ENCODE data around the gene GATA5. TPM values are rescaled to one million over a fixed set of nuclear protein-coding genes. Genes with fewer than 3 reads are reported as not detected.

Gene GATA5
- total RNA-seq, 1 experiment from 2014 or later: 1.4 TPM

- TF ChIP-seq ZNF396 (CRISPR knock-in tag; IDR thresholded peaks at IDR 0.05; ENCODE audit: borderline replicate concordance): no peak
- no peak for TF ChIP-seq ZNF425 (CRISPR knock-in tag; conservative IDR thresholded peaks at IDR 0.05)
- no peak for TF ChIP-seq NFE2L1 (CRISPR knock-in tag; IDR thresholded peaks at IDR 0.05)
- TF ChIP-seq CDX4 (CRISPR knock-in tag; IDR thresholded peaks at IDR 0.05; ENCODE audit: borderline replicate concordance): no peak
- TF ChIP-seq TEAD4 (CRISPR knock-in tag; IDR thresholded peaks at IDR 0.05): no peak
- no peak for TF ChIP-seq AFF4 (CRISPR knock-in tag; IDR thresholded peaks at IDR 0.05; ENCODE audit: borderline replicate concordance)
- TF ChIP-seq ZNF416 (CRISPR knock-in tag; IDR thresholded peaks at IDR 0.05): no peak
- TF ChIP-seq PRDM15 (CRISPR knock-in tag; IDR thresholded peaks at IDR 0.05): no peak
- no peak for TF ChIP-seq E2F1 (CRISPR knock-in tag; IDR thresholded peaks at IDR 0.05)
- no peak for TF ChIP-seq ZNF281 (CRISPR knock-in tag; IDR thresholded peaks at IDR 0.05)
- no peak for TF ChIP-seq ARID4B (CRISPR knock-in tag; IDR thresholded peaks at IDR 0.05; ENCODE audit: borderline replicate concordance)
- no peak for TF ChIP-seq FOXJ3 (CRISPR knock-in tag; IDR thresholded peaks at IDR 0.05; ENCODE audit: borderline replicate concordance)
- TF ChIP-seq ZNF263 (CRISPR knock-in tag; IDR thresholded peaks at IDR 0.05; ENCODE audit: low read depth): no peak
- no peak for TF ChIP-seq MXD4 (CRISPR knock-in tag; IDR thresholded peaks at IDR 0.05; ENCODE audit: borderline replicate concordance)
- CTCF ChIA-PET: interaction anchor here (2.1 kb wide), 1 partner anchor 15 kb away, joined by 7 read pairs; no protein-coding TSS in a partner anchor
- peaks cover 22% of the 10 kb centered on the region for H3K4me1 Mint-ChIP-seq
- H3K9me3 Mint-ChIP-seq: no peaks in the 10 kb centered on the region
- POLR2A ChIA-PET: no interaction called here
- no peak overlapping the region for H3K27ac Mint-ChIP-seq
- no peaks in the 10 kb centered on the region for H3K36me3 Mint-ChIP-seq
- ATAC-seq (no peak), DNase-seq (ENCODE audit: low spot score) (no peak)
- H3K4me3 Mint-ChIP-seq: no peak overlapping the region
- H3K27me3 Mint-ChIP-seq (ENCODE audit: low read depth): peaks cover 52% of the 10 kb centered on the region
These were observed 8.7 kb upstream of the GATA5 start for GRCh38 chr20:62484478-62484877.

Measured in WTC11 (cell line).